Nephron progenitor cell (in vitro differentiated cells): ENCODE measurements around the gene HACL1.

Experiments used
- DNase-seq: peaks from one replicate; pipeline ENCODE4 v3.0.0; 2021
- H3K27ac Mint-ChIP-seq: 2 replicates; pipeline ENCODE4 v1.8.0; 2021; ENCODE audit warnings: mild to moderate bottlenecking, moderate library complexity, mixed read lengths
- H3K27me3 Mint-ChIP-seq: 2 replicates; pipeline ENCODE4 v1.8.0; 2021; ENCODE audit warnings: mild to moderate bottlenecking, low read depth, mixed read lengths; ENCODE audit not compliant: poor library complexity
- H3K36me3 Mint-ChIP-seq: 2 replicates; pipeline ENCODE4 v1.8.0; 2021; ENCODE audit warnings: low read depth, mixed read lengths
- H3K4me1 Mint-ChIP-seq: 2 replicates; pipeline ENCODE4 v1.8.0; 2021; ENCODE audit warnings: mixed read lengths
- H3K4me3 Mint-ChIP-seq: 2 replicates; pipeline ENCODE4 v1.8.0; 2021; ENCODE audit warnings: mild to moderate bottlenecking, moderate library complexity, mixed read lengths
- H3K9me3 Mint-ChIP-seq: 2 replicates; pipeline ENCODE4 v1.8.0; 2021; ENCODE audit warnings: mild to moderate bottlenecking, moderate library complexity, mixed read lengths
- TF ChIP-seq, protein P1 (sequence below): fragments of 200-600 bp; sonication (generic); IDR thresholded peaks from 2 replicates; pipeline ENCODE4 v1.5.0; 2021; ENCODE audit warnings: antibody characterized with exemption

HACL1 gene

DNA sequence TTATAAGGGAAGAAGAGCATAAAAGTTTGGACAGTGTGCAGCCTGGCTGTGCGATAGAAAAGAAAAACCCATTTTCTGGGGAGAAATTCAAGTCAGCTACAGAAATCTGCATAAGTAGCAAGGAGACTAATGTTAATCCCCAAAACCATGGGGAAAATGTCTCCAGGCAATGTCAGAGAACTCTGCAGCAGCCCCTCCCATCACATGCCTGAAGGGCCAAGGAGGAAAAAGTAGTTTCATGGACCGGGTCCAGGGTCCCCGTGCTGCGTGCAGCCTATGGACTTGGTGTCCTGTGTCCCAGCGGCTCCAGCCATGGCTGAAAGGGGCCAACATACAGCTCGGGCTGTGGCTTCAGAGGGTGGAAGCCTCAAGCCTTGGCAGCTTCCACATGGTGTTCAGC, 51.5 kb downstream of the HACL1 start:
- Mint-ChIP-seq H3K4me3 (no peak overlapping the region), H3K27me3 (peaks cover 10% of the 10 kb centered on the region), H3K36me3 (peaks cover 33% of the 10 kb centered on the region), H3K27ac (no peak overlapping the region), H3K9me3 (peaks cover 20% of the 10 kb centered on the region), H3K4me1 (peaks cover 5% of the 10 kb centered on the region)
- TF ChIP-seq, protein P1, sequence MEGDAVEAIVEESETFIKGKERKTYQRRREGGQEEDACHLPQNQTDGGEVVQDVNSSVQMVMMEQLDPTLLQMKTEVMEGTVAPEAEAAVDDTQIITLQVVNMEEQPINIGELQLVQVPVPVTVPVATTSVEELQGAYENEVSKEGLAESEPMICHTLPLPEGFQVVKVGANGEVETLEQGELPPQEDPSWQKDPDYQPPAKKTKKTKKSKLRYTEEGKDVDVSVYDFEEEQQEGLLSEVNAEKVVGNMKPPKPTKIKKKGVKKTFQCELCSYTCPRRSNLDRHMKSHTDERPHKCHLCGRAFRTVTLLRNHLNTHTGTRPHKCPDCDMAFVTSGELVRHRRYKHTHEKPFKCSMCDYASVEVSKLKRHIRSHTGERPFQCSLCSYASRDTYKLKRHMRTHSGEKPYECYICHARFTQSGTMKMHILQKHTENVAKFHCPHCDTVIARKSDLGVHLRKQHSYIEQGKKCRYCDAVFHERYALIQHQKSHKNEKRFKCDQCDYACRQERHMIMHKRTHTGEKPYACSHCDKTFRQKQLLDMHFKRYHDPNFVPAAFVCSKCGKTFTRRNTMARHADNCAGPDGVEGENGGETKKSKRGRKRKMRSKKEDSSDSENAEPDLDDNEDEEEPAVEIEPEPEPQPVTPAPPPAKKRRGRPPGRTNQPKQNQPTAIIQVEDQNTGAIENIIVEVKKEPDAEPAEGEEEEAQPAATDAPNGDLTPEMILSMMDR: no peak
- no peak for DNase-seq

DNA sequence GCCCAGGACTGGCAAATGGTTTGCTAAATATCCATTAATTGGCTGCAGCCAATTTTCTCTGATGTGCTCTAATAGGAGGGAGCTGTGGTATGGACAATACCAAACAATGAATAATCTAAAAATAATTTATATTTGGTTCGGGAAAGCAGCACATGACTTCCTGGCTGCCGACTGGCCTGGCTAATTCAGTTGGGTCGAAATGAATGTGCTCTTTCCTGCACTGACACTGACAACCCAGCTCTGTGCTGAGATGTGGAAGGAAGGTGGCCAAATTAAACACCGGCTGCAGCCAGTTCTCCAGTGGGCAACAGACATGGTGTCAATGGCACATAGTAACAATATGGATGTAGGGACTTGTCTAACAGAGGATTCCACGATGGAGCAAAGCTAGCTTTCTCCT, 58.8 kb downstream of the HACL1 start:
- Mint-ChIP-seq H3K27me3 (peaks cover 11% of the 10 kb centered on the region), H3K27ac (no peak overlapping the region), H3K4me1 (no peaks in the 10 kb centered on the region), H3K4me3 (no peak overlapping the region), H3K9me3 (peaks cover 6% of the 10 kb centered on the region), H3K36me3 (peaks cover 11% of the 10 kb centered on the region)
- TF ChIP-seq, protein P1: no peak
- no peak for DNase-seq

DNA sequence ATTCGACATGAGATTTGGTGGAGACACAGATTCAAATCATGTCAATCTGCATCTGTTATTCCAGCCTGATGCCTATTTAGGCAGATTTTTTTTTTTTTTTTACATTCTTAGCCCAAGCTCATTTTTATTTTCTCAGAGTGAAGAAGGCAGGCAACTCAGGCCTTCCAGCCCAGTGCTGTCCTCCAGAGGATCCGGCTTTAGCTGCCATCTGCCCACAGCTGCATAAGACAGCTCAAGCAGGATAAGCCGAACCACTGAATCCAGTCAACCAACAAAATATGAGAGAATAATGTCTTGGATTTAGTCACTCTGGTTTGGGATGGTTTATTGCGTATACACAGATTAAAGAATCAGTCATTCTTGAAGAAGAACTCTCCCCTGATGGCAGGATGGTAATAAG, 60.0 kb downstream of the HACL1 start:
- H3K4me3 Mint-ChIP-seq: no peak overlapping the region
- H3K9me3 Mint-ChIP-seq: no peaks in the 10 kb centered on the region
- H3K36me3 Mint-ChIP-seq: peaks cover 11% of the 10 kb centered on the region
- TF ChIP-seq, protein P1: no peak
- H3K27me3 Mint-ChIP-seq: peaks cover 7% of the 10 kb centered on the region
- no peak overlapping the region for H3K27ac Mint-ChIP-seq
- H3K4me1 Mint-ChIP-seq: no peaks in the 10 kb centered on the region
- no peak for DNase-seq

DNA sequence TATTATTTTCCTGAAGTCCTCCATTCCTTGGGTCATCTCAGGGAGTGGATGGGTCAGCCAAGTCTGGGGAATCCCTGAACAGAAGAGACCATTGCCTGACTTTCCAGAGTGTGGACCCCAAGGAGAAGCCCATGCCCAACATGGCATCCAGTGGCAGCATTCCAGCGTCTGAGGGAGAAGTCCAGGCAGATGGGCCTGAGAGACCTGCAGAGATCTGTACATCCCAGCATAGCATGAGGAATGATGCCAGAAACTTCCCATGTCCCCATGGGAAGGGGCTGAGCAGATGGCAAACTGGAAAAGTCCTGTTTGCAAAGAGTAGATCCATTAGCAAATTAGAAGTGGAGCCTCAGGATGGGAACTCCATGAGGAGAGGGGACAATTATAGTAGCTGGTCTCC, 62.3 kb downstream of the HACL1 start:
- H3K36me3 Mint-ChIP-seq: peaks cover 14% of the 10 kb centered on the region
- H3K27ac Mint-ChIP-seq: no peak overlapping the region
- no peak overlapping the region for H3K4me3 Mint-ChIP-seq
- no peak for DNase-seq
- no peaks in the 10 kb centered on the region for H3K9me3 Mint-ChIP-seq
- TF ChIP-seq, protein P1: no peak
- H3K4me1 Mint-ChIP-seq: peaks cover under 1% of the 10 kb centered on the region
- peaks cover 4% of the 10 kb centered on the region for H3K27me3 Mint-ChIP-seq

DNA sequence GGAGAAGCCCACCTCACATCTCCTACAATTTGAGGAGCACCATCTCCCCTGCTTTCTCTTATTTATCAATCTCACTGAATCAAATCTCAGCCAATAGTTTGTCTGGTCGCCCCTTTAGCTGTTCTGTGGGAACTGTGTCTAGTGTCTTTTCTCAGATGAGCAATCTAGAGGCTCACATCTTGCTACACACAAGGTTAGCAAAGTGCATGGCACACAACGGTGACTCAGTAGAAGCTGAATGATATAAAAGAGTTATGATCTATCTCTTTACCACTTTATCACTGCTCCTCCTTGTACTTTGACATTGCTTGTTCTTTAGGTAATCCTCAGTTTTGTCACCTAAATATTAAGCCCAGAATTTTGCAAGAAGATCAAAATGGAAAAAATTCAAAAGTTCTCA, 63.0 kb downstream of the HACL1 start:
- no peaks in the 10 kb centered on the region for H3K9me3 Mint-ChIP-seq
- TF ChIP-seq, protein P1: no peak
- peaks cover 4% of the 10 kb centered on the region for H3K27me3 Mint-ChIP-seq
- no peak for DNase-seq
- peaks cover 4% of the 10 kb centered on the region for H3K4me1 Mint-ChIP-seq
- H3K36me3 Mint-ChIP-seq: peaks cover 14% of the 10 kb centered on the region
- H3K27ac Mint-ChIP-seq: no peak overlapping the region
- no peak overlapping the region for H3K4me3 Mint-ChIP-seq

DNA sequence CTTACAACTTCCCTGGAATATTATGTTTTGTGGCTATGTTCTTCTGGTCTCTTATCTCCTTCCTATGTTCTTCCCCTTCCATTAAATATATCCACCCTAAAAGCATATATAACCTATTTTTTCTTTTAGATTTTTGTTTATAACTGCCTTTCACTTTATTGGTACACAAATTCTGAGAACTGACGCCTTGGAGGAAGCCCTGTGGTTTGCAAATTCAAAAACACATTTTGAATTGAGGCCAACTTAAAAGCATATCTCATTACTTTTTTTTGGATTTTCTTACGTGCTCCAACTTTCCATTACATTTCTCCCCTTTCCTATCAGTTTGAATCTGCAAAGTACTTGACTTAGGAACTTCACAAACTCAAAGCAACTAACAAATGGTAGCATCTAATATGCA, 64.5 kb downstream of the HACL1 start:
- DNase-seq: no peak
- peaks cover 4% of the 10 kb centered on the region for H3K4me1 Mint-ChIP-seq
- peaks cover 19% of the 10 kb centered on the region for H3K36me3 Mint-ChIP-seq
- TF ChIP-seq, protein P1: no peak
- no peak overlapping the region for H3K27ac Mint-ChIP-seq
- no peak overlapping the region for H3K4me3 Mint-ChIP-seq
- H3K27me3 Mint-ChIP-seq: peaks cover 8% of the 10 kb centered on the region
- H3K9me3 Mint-ChIP-seq: no peaks in the 10 kb centered on the region
